HepG2 (cell line): ENCODE measurements around the gene ZNF225. TPM values are rescaled to one million over a fixed set of nuclear protein-coding genes. Genes with fewer than 3 reads are reported as not detected.

Experiments used
- ATAC-seq: fragments of 200-7000 bp; cut with Tn5 transposase; 3 replicates; pipeline ENCODE4 v1.9.1; 2020; ENCODE audit warnings: mild to moderate bottlenecking, moderate library complexity
- BruUV-seq: library from RNA; stranded (reverse); fragments of 400-500 nt; replicated peaks from 2 replicates; lab custom pipeline; 2021; lab: Mats Ljungman, UMichigan
- CTCF ChIA-PET: fragments of 300-600 bp; formaldehyde crosslinking; extraction: SDS; loops from one replicate; lab custom pipeline; 2021; ENCODE audit warnings: low total read pairs, inconsistent platforms, low intra/inter-chr PET ratio; lab: Yijun Ruan, JAX
- POLR2A ChIA-PET: fragments of 350-600 bp; sonication (Branson Sonifier 250); formaldehyde crosslinking; loops from one replicate; lab custom pipeline; 2020; ENCODE audit warnings: antibody characterized with exemption, inconsistent platforms; lab: Yijun Ruan, JAX
- DNase-seq: peaks from one replicate; pipeline ENCODE4 v3.0.0-alpha.2; 2015; ENCODE audit warnings: low spot score
- FAIRE-seq: peaks from 3 replicates; lab custom pipeline; 2011; peaks lifted over from hg19 to GRCh38; lab: Jason Lieb, UNC
- H2AFZ ChIP-seq: one replicate; pipeline ENCODE4 v1.6.1; 2011; ENCODE audit warnings: low read length, inconsistent platforms
- H3K27ac ChIP-seq: fragments of 300-600 bp; 3 replicates; pipeline ENCODE4 v1.8.0; 2011; ENCODE audit warnings: mixed run types, mild to moderate bottlenecking, mixed read lengths, low read length, inconsistent platforms; ENCODE audit not compliant: insufficient read depth; ENCODE audit errors: extremely low read length
- H3K27me3 ChIP-seq, 2 experiments: fragments of 200-600 bp in 1 of 2; 2 replicates in 1 of 2; 3 replicates in 1 of 2; pipeline versions ENCODE4 v1.6.0 to v1.8.0; 2011; ENCODE audit warnings: low read length in 2 of 2, mild to moderate bottlenecking in 2 of 2, moderate library complexity in 2 of 2, inconsistent platforms in 1 of 2; ENCODE audit not compliant: insufficient read depth in 2 of 2, control insufficient read depth in 1 of 2
- H3K36me3 ChIP-seq, 2 experiments: fragments of 200-600 bp in 1 of 2; replicated peaks in 1 of 2; 2 replicates in 1 of 2; 3 replicates in 1 of 2; pipeline versions ENCODE4 v1.5.1 to v1.8.0; 2011; ENCODE audit warnings: low read length in 2 of 2, inconsistent platforms in 1 of 2; ENCODE audit not compliant: insufficient read depth in 2 of 2, control insufficient read depth in 1 of 2
- H3K4me1 ChIP-seq: 2 replicates; pipeline ENCODE4 v1.5.1; 2012; ENCODE audit warnings: low read length, inconsistent platforms; ENCODE audit not compliant: insufficient read depth
- H3K4me2 ChIP-seq: 2 replicates; pipeline ENCODE4 v1.6.0; 2011; ENCODE audit warnings: low read depth, low read length, inconsistent platforms
- H3K4me3 ChIP-seq, 3 experiments: fragments of 200-600 bp in 1 of 3; sonication (generic), shearing (Covaris generic) in 1 of 3; replicated peaks in 1 of 3; 2 replicates each; pipeline ENCODE4 v1.5.1; 2011 to 2016; ENCODE audit warnings: low read length in 3 of 3, inconsistent platforms in 2 of 3, low read depth in 2 of 3, mild to moderate bottlenecking in 2 of 3, control low read depth in 1 of 3, mixed read lengths in 1 of 3; ENCODE audit not compliant: insufficient read depth in 1 of 3
- H3K79me2 ChIP-seq: one replicate; pipeline ENCODE4 v1.6.1; 2011; ENCODE audit warnings: low read length, inconsistent platforms; ENCODE audit not compliant: insufficient read depth
- H3K9ac ChIP-seq: 2 replicates; pipeline ENCODE4 v1.6.0; 2011; ENCODE audit warnings: mild to moderate bottlenecking, low read depth, low read length, inconsistent platforms; ENCODE audit not compliant: insufficient read depth
- H3K9me3 ChIP-seq: 2 replicates; pipeline ENCODE4 v1.5.1; 2012; ENCODE audit warnings: mild to moderate bottlenecking, low read length
- H4K20me1 ChIP-seq: 2 replicates; pipeline ENCODE4 v1.6.0; 2011; ENCODE audit warnings: inconsistent platforms, mild to moderate bottlenecking, low read length, moderate library complexity; ENCODE audit not compliant: insufficient read depth
- CENPT ChIP-seq: sonication (generic); formaldehyde crosslinking; IDR thresholded peaks from 2 replicates; pipeline ENCODE4 v1.8.0; 2022; ENCODE audit warnings: low read depth, mild to moderate bottlenecking, moderate library complexity, missing genetic modification reagents
- ISL2 ChIP-seq: sonication (generic); formaldehyde crosslinking; IDR thresholded peaks from 2 replicates; pipeline ENCODE4 v1.5.0; 2020; ENCODE audit warnings: missing genetic modification reagents
- MAFK ChIP-seq, 2 experiments: IDR thresholded peaks in 1 of 2; conservative IDR thresholded peaks in 1 of 2; 2 replicates each; pipeline ENCODE4 v1.6.1; 2011; ENCODE audit warnings: improper control_type of control experiment in 2 of 2, low read length in 2 of 2
- MEIS2 ChIP-seq: sonication (generic); formaldehyde crosslinking; IDR thresholded peaks from 2 replicates; pipeline ENCODE4 v1.9.0; 2021; ENCODE audit warnings: mild to moderate bottlenecking, missing genetic modification reagents
- MTA3 ChIP-seq: sonication (generic); formaldehyde crosslinking; IDR thresholded peaks from 2 replicates; pipeline ENCODE4 v1.4.0; 2020; ENCODE audit warnings: missing genetic modification reagents
- SMYD3 ChIP-seq: sonication (generic); formaldehyde crosslinking; IDR thresholded peaks from 2 replicates; pipeline ENCODE4 v1.8.1; 2023; ENCODE audit warnings: mild to moderate bottlenecking, missing genetic modification reagents
- TEAD3 ChIP-seq: optimal IDR thresholded peaks from 2 replicates; pipeline ENCODE3; 2016; ENCODE audit warnings: borderline replicate concordance
- ZBTB38 ChIP-seq: sonication (generic); formaldehyde crosslinking; IDR thresholded peaks from 2 replicates; pipeline ENCODE4 v1.5.1; 2020; ENCODE audit warnings: mild to moderate bottlenecking, missing genetic modification reagents
- ZKSCAN1 ChIP-seq: fragments of 150-350 bp; IDR thresholded peaks from 2 replicates; pipeline ENCODE4 v1.6.1; 2014; ENCODE audit warnings: low read length
- ZNF138 ChIP-seq: sonication (generic); formaldehyde crosslinking; IDR thresholded peaks from 2 replicates; pipeline ENCODE4 v1.5.0; 2020; ENCODE audit warnings: mild to moderate bottlenecking, low read depth, missing genetic modification reagents
- ZNF460 ChIP-seq: sonication (generic); formaldehyde crosslinking; IDR thresholded peaks from 2 replicates; pipeline ENCODE4 v1.5.1; 2020; ENCODE audit warnings: missing genetic modification reagents, mild to moderate bottlenecking, borderline replicate concordance
- ZNF589 ChIP-seq: sonication (generic); formaldehyde crosslinking; conservative IDR thresholded peaks from 2 replicates; pipeline ENCODE4 v1.8.0; 2022; ENCODE audit warnings: mild to moderate bottlenecking, moderate library complexity, missing genetic modification reagents
- ZNF672 ChIP-seq: sonication (generic); formaldehyde crosslinking; IDR thresholded peaks from 2 replicates; pipeline ENCODE4 v1.8.1; 2022; ENCODE audit warnings: missing genetic modification reagents
- ZNF703 ChIP-seq: sonication (generic); formaldehyde crosslinking; IDR thresholded peaks from 2 replicates; pipeline ENCODE4 v1.5.1; 2020; ENCODE audit warnings: missing genetic modification reagents, mild to moderate bottlenecking, moderate library complexity, borderline replicate concordance
- WGBS: methylation state at CpG from one replicate; pipeline ENCODE4 v1.1.6; 2017; ENCODE audit warnings: low lambda C conversion rate; 5-methylcytosine and 5-hydroxymethylcytosine counted together
- in situ Hi-C: cut with HindIII; loops from 2 replicates; pipeline ENCODE4 v1.10.0; 2017; ENCODE audit warnings: low pct_unique_long_range_greater_than_20kb; ENCODE audit not compliant: extremely low pct_ligation_motif_present
- intact Hi-C: fragments of 100-400 bp; cut with micrococcal nuclease; formaldehyde crosslinking; loops from one replicate; pipeline ENCODE4 v1.10.0; 2022; ENCODE audit not compliant: unreplicated experiment
- polyA plus RNA-seq, 8 experiments: library from polyadenylated mRNA; depleted of rRNA in 3 of 8; stranded (reverse) in 7 of 8; unstranded in 1 of 8; fragments of >200 nt; fragmentation: Illumina TruSeq in 4 of 8; extraction: Trizol in 4 of 8; gene quantifications; 2 replicates each; pipeline versions ENCODE4 v1.2.1 to v1.2.3, GENCODE V29; 2011 to 2016; ENCODE audit warnings: low read depth in 4 of 8, missing spikeins in 1 of 8, mixed read lengths in 1 of 8; ENCODE audit not compliant: insufficient read depth in 1 of 8
- total RNA-seq, 5 experiments: library from RNA; depleted of rRNA; stranded (reverse); fragments of >200 nt; fragmentation: Illumina TruSeq; extraction: Trizol; gene quantifications; 2 replicates each; pipeline ENCODE4 v1.2.3, GENCODE V29; 2016; ENCODE audit warnings: low read depth in 1 of 5
- TF ChIP-seq, protein P1 (sequence below): sonication (generic); formaldehyde crosslinking; IDR thresholded peaks from one replicate; pipeline ENCODE4 v1.5.1; 2020; ENCODE audit warnings: mild to moderate bottlenecking, missing genetic modification reagents; ENCODE audit errors: not compliant biosample characterization

Gene ZNF225
- total and polyA plus RNA-seq, 2 of the 13 experiments (the other 11 are each of a cell fraction or from before 2014, with no cell fraction given), result 0.87 to 3.3 TPM

DNA sequence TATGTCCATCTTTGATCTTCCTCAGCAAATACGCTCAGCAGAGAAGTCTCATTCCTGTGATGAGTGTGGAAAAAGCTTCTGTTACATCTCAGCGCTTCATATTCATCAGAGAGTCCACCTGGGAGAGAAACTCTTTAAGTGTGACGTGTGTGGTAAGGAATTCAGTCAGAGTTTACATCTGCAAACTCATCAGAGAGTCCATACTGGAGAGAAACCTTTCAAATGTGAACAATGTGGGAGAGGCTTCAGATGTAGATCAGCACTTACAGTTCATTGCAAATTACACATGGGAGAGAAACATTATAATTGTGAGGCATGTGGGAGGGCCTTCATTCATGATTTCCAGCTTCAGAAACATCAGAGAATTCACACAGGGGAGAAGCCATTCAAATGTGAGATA is 46.9 kb upstream of the ZNF225 start (continued):
- TF ChIP-seq TEAD3 (CRISPR knock-in tag) (no peak), ZNF138 (CRISPR knock-in tag) (no peak), CENPT (CRISPR knock-in tag) (no peak), ZNF672 (CRISPR knock-in tag) (no peak), ZNF589 (no peak)

DNA sequence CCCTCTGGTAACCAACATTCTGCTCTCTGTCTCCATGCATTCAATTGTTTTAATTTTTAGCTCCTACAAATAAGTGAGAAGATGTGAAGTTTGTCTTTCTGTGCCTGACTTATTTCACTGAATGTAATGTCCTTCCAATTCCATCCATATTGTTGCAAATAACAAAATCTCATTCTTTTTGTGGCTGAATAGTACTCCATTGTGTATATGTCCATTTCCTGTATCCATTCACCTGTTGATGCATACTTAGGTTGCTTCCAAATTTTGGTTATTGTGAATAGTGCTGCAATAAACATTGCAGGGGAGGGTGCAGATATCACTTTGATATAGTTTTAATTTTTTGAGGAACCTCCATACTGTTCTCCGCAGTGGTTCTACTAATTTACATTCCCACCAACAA is 43.8 kb upstream of the ZNF225 start:
- no peak for FAIRE-seq
- H3K27me3 ChIP-seq, result no peaks in the 10 kb centered on the region; a peak in 1 of 5 replicates
- no peaks in the 10 kb centered on the region for H3K9me3 ChIP-seq
- BruUV-seq, result no TSS peak
- H3K79me2 ChIP-seq, result no peaks in the 10 kb centered on the region
- H3K4me2 ChIP-seq, result no peak overlapping the region
- H4K20me1 ChIP-seq, result no peaks in the 10 kb centered on the region
- H3K4me1 ChIP-seq, result peaks cover 28% of the 10 kb centered on the region
- H3K27ac ChIP-seq, result no peak overlapping the region
- TF ChIP-seq ISL2 (CRISPR knock-in tag) (no peak), ZNF460 (CRISPR knock-in tag) (no peak), MAFK (conservative IDR thresholded peaks at IDR 0.05 in 1 of 2, IDR thresholded peaks at IDR 0.05 in 1 of 2; ENCODE audit: low read length in 2 of 2) (no peak), ZBTB38 (CRISPR knock-in tag) (no peak), ZNF703 (CRISPR knock-in tag) (no peak), SMYD3 (CRISPR knock-in tag) (no peak), MEIS2 (CRISPR knock-in tag) (no peak), ZKSCAN1 (no peak), MTA3 (CRISPR knock-in tag) (no peak)
- TF ChIP-seq, protein P1, sequence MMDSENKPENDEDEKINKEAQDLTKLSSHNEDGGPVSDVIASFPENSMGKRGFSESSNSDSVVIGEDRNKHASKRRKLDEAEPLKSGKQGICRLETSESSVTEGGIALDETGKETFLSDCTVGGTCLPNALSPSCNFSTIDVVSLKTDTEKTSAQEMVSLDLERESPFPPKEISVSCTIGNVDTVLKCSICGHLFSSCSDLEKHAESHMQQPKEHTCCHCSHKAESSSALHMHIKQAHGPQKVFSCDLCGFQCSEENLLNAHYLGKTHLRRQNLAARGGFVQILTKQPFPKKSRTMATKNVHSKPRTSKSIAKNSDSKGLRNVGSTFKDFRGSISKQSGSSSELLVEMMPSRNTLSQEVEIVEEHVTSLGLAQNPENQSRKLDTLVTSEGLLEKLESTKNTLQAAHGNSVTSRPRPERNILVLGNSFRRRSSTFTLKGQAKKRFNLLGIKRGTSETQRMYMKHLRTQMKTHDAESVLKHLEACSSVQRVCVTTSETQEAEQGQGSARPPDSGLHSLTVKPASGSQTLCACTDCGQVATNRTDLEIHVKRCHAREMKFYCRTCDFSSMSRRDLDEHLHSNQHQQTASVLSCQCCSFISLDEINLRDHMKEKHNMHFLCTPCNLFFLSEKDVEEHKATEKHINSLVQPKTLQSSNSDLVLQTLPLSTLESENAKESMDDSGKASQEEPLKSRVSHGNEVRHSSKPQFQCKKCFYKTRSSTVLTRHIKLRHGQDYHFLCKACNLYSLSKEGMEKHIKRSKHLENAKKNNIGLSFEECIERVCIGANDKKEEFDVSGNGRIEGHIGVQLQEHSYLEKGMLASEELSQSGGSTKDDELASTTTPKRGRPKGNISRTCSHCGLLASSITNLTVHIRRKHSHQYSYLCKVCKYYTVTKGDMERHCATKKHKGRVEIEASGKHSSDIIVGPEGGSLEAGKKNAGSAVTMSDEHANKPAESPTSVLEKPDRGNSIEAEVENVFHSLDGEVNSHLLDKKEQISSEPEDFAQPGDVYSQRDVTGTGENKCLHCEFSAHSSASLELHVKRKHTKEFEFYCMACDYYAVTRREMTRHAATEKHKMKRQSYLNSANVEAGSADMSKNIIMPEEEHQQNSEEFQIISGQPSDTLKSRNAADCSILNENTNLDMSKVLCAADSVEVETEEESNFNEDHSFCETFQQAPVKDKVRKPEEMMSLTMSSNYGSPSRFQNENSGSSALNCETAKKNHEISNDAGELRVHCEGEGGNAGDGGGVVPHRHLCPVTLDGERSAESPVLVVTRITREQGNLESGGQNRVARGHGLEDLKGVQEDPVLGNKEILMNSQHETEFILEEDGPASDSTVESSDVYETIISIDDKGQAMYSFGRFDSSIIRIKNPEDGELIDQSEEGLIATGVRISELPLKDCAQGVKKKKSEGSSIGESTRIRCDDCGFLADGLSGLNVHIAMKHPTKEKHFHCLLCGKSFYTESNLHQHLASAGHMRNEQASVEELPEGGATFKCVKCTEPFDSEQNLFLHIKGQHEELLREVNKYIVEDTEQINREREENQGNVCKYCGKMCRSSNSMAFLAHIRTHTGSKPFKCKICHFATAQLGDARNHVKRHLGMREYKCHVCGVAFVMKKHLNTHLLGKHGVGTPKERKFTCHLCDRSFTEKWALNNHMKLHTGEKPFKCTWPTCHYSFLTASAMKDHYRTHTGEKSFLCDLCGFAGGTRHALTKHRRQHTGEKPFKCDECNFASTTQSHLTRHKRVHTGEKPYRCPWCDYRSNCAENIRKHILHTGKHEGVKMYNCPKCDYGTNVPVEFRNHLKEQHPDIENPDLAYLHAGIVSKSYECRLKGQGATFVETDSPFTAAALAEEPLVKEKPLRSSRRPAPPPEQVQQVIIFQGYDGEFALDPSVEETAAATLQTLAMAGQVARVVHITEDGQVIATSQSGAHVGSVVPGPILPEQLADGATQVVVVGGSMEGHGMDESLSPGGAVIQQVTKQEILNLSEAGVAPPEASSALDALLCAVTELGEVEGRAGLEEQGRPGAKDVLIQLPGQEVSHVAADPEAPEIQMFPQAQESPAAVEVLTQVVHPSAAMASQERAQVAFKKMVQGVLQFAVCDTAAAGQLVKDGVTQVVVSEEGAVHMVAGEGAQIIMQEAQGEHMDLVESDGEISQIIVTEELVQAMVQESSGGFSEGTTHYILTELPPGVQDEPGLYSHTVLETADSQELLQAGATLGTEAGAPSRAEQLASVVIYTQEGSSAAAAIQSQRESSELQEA (CRISPR knock-in tag), result no peak
- in situ Hi-C loops (no loop called here), intact Hi-C loops (no loop called here)
- CTCF ChIA-PET, result no interaction called here
- H3K9ac ChIP-seq, result no peak overlapping the region
- 96% methylated on average over 1 of the region's 1 CpG for WGBS
- peaks cover 0 to 3% of the 10 kb centered on the region in 2 experiments; a peak in 1 of 5 replicates for H3K36me3 ChIP-seq
- POLR2A ChIA-PET, result no interaction called here
- H3K4me3 ChIP-seq, result no peak overlapping the region
- no peak for DNase-seq
- no peak overlapping the region for H2AFZ ChIP-seq
- ATAC-seq, result no peak
